ENCODE measurements around the gene WDR20. TPM values are rescaled to one million over a fixed set of nuclear protein-coding genes. Genes with fewer than 3 reads are reported as not detected.

The WDR20 gene
- total and polyA plus RNA-seq, 2 experiments from 2014 or later = 15.3 to 24.0 TPM

GRCh38 chr14:102212356-102212755 lies 72.7 kb downstream of the WDR20 start:
- Histone ChIP-seq H3K9me3 (ENCODE audit: low read depth) (no peaks in the 10 kb centered on the region), H3K4me1 (ENCODE audit: insufficient read depth) (peaks cover 10% of the 10 kb centered on the region), H3K9me2 (replicated peaks; ENCODE audit: insufficient read depth) (no peaks in the 10 kb centered on the region), H3K27me3 (no peaks in the 10 kb centered on the region), H3K4me2 (no peak overlapping the region), H3K79me2 (peaks cover 33% of the 10 kb centered on the region), H2AFZ (no peak overlapping the region), H3K36me3 (replicated peaks; ENCODE audit: insufficient read depth, low read depth) (no peaks in the 10 kb centered on the region), H3K4me3 (no peak overlapping the region), H4K20me1 (ENCODE audit: insufficient read depth, poor library complexity, severe bottlenecking) (peaks cover 25% of the 10 kb centered on the region), H3K27ac (no peak overlapping the region)
- 92% methylated on average over 8 of the region's 8 CpGs for WGBS (ENCODE audit: low lambda C conversion rate, missing lambda C conversion rate)
- TF ChIP-seq EZH2 (IDR thresholded peaks at IDR 0.05; ENCODE audit: borderline replicate concordance) (no peak), EZH2phosphoT487 (IDR thresholded peaks at IDR 0.05; ENCODE audit: low read depth, severe bottlenecking, unreplicated experiment) (no peak)
- TF ChIP-seq, protein P1, sequence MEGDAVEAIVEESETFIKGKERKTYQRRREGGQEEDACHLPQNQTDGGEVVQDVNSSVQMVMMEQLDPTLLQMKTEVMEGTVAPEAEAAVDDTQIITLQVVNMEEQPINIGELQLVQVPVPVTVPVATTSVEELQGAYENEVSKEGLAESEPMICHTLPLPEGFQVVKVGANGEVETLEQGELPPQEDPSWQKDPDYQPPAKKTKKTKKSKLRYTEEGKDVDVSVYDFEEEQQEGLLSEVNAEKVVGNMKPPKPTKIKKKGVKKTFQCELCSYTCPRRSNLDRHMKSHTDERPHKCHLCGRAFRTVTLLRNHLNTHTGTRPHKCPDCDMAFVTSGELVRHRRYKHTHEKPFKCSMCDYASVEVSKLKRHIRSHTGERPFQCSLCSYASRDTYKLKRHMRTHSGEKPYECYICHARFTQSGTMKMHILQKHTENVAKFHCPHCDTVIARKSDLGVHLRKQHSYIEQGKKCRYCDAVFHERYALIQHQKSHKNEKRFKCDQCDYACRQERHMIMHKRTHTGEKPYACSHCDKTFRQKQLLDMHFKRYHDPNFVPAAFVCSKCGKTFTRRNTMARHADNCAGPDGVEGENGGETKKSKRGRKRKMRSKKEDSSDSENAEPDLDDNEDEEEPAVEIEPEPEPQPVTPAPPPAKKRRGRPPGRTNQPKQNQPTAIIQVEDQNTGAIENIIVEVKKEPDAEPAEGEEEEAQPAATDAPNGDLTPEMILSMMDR (IDR thresholded peaks at IDR 0.05; ENCODE audit: poor library complexity) = no peak
- no peak for DNase-seq (ENCODE audit: low spot score)

GRCh38 chr14:102212845-102213244 lies 73.1 kb downstream of the WDR20 start:
- Histone ChIP-seq H3K79me2 (peaks cover 38% of the 10 kb centered on the region), H3K27ac (no peak overlapping the region), H3K4me3 (no peak overlapping the region), H3K9me3 (ENCODE audit: low read depth) (no peaks in the 10 kb centered on the region), H3K9me2 (replicated peaks; ENCODE audit: insufficient read depth) (no peaks in the 10 kb centered on the region), H3K4me1 (ENCODE audit: insufficient read depth) (peaks cover 10% of the 10 kb centered on the region), H3K4me2 (no peak overlapping the region), H4K20me1 (ENCODE audit: insufficient read depth, poor library complexity, severe bottlenecking) (peaks cover 25% of the 10 kb centered on the region), H2AFZ (no peak overlapping the region), H3K27me3 (no peaks in the 10 kb centered on the region), H3K36me3 (replicated peaks; ENCODE audit: insufficient read depth, low read depth) (no peaks in the 10 kb centered on the region)
- DNase-seq (ENCODE audit: low spot score) = no peak
- TF ChIP-seq EZH2phosphoT487 (IDR thresholded peaks at IDR 0.05; ENCODE audit: low read depth, severe bottlenecking, unreplicated experiment) (no peak), EZH2 (IDR thresholded peaks at IDR 0.05; ENCODE audit: borderline replicate concordance) (no peak)
- TF ChIP-seq, protein P1 (IDR thresholded peaks at IDR 0.05; ENCODE audit: poor library complexity) = no peak
- WGBS (ENCODE audit: low lambda C conversion rate, missing lambda C conversion rate) = 92% methylated on average over 10 of the region's 10 CpGs

GRCh38 chr14:102213470-102213869 lies 73.8 kb downstream of the WDR20 start:
- Histone ChIP-seq H3K27ac (no peak overlapping the region), H3K9me3 (ENCODE audit: low read depth) (no peaks in the 10 kb centered on the region), H3K36me3 (replicated peaks; ENCODE audit: insufficient read depth, low read depth) (no peaks in the 10 kb centered on the region), H2AFZ (no peak overlapping the region), H3K27me3 (no peaks in the 10 kb centered on the region), H3K9me2 (replicated peaks; ENCODE audit: insufficient read depth) (no peaks in the 10 kb centered on the region), H4K20me1 (ENCODE audit: insufficient read depth, poor library complexity, severe bottlenecking) (peaks cover 25% of the 10 kb centered on the region), H3K4me2 (no peak overlapping the region), H3K79me2 (peaks cover 39% of the 10 kb centered on the region), H3K4me1 (ENCODE audit: insufficient read depth) (peaks cover 10% of the 10 kb centered on the region), H3K4me3 (no peak overlapping the region)
- no peak for DNase-seq (ENCODE audit: low spot score)
- TF ChIP-seq, protein P1 (IDR thresholded peaks at IDR 0.05; ENCODE audit: poor library complexity) = no peak
- TF ChIP-seq EZH2phosphoT487 (IDR thresholded peaks at IDR 0.05; ENCODE audit: low read depth, severe bottlenecking, unreplicated experiment) (no peak), EZH2 (IDR thresholded peaks at IDR 0.05; ENCODE audit: borderline replicate concordance) (no peak)
- WGBS (ENCODE audit: low lambda C conversion rate, missing lambda C conversion rate) = 93% methylated on average over 10 of the region's 10 CpGs

Data from hepatocyte (in vitro differentiated cells).